Suprapubic skin (tissue), 4 donors: Measurements from ENCODE around the gene GYPB.
"Not testable (repeated sequence)": the region's sequence is repeated elsewhere in the genome, so short reads cannot be mapped to it uniquely, and the experiment has no call there.

Experiments used
- EP300 ChIP-seq: sonication (generic); formaldehyde crosslinking; IDR thresholded peaks from one replicate; pipeline ENCODE4 v1.6.1; 2017; ENCODE audit warnings: antibody characterized with exemption
- POLR2A ChIP-seq, 2 donors: fragments of 450-650 bp; IDR thresholded peaks; one replicate each; pipeline ENCODE4 v1.6.1; 2017; ENCODE audit warnings: antibody characterized with exemption in 2 of 2, mild to moderate bottlenecking in 2 of 2, moderate library complexity in 2 of 2
- POLR2AphosphoS5 ChIP-seq, 3 donors: sonication (generic); formaldehyde crosslinking; IDR thresholded peaks; one replicate each; pipeline ENCODE4 v1.6.1; 2017; ENCODE audit warnings: antibody characterized with exemption in 3 of 3
- TF ChIP-seq, protein P1 (sequence below), 2 donors: fragments of 200-600 bp in 1 of 2; fragments of 450-650 bp in 1 of 2; sonication (generic) in 1 of 2; IDR thresholded peaks; one replicate each; pipeline ENCODE4 v1.5.1; 2016 to 2019; ENCODE audit warnings: antibody characterized with exemption in 2 of 2, mild to moderate bottlenecking in 1 of 2, moderate library complexity in 1 of 2

GRCh38 chr4:144032580-144032979 lies 13.4 kb upstream of the GYPB start:
- TF ChIP-seq, protein P1, sequence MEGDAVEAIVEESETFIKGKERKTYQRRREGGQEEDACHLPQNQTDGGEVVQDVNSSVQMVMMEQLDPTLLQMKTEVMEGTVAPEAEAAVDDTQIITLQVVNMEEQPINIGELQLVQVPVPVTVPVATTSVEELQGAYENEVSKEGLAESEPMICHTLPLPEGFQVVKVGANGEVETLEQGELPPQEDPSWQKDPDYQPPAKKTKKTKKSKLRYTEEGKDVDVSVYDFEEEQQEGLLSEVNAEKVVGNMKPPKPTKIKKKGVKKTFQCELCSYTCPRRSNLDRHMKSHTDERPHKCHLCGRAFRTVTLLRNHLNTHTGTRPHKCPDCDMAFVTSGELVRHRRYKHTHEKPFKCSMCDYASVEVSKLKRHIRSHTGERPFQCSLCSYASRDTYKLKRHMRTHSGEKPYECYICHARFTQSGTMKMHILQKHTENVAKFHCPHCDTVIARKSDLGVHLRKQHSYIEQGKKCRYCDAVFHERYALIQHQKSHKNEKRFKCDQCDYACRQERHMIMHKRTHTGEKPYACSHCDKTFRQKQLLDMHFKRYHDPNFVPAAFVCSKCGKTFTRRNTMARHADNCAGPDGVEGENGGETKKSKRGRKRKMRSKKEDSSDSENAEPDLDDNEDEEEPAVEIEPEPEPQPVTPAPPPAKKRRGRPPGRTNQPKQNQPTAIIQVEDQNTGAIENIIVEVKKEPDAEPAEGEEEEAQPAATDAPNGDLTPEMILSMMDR (IDR thresholded peaks at IDR 0.05), result not testable (repeated sequence)
- not testable (repeated sequence) for TF ChIP-seq EP300; POLR2AphosphoS5 (IDR thresholded peaks at IDR 0.05); POLR2A (IDR thresholded peaks at IDR 0.05)
